Muscle layer of duodenum (tissue), 2 donors: Measurements from ENCODE around the gene PTEN.

Source experiments
- H3K27ac ChIP-seq: one replicate; pipeline ENCODE4 v1.7.0; 2013; ENCODE audit warnings: mild to moderate bottlenecking, low read length
- H3K27me3 ChIP-seq: one replicate; pipeline ENCODE4 v1.7.0; 2013; ENCODE audit warnings: low read depth, mild to moderate bottlenecking, control low read depth, low read length
- H3K36me3 ChIP-seq, 2 donors: one replicate each; pipeline ENCODE4 v1.7.0; 2013; ENCODE audit warnings: low read length in 2 of 2, control low read depth in 1 of 2, mild to moderate bottlenecking in 1 of 2; ENCODE audit not compliant: insufficient read depth in 2 of 2, control insufficient read depth in 1 of 2
- H3K4me1 ChIP-seq, 2 donors: one replicate each; pipeline ENCODE4 v1.7.0; 2013; ENCODE audit warnings: low read length in 2 of 2, mild to moderate bottlenecking in 2 of 2, control low read depth in 1 of 2, moderate library complexity in 1 of 2; ENCODE audit not compliant: insufficient read depth in 2 of 2, control insufficient read depth in 1 of 2
- H3K4me3 ChIP-seq, 2 donors: one replicate each; pipeline ENCODE4 v1.7.0; 2013; ENCODE audit warnings: low read length in 2 of 2, low read depth in 1 of 2, mild to moderate bottlenecking in 1 of 2
- H3K9me3 ChIP-seq, 2 donors: one replicate each; pipeline ENCODE4 v1.7.0; 2013; ENCODE audit warnings: low read length in 2 of 2, control low read depth in 1 of 2, mild to moderate bottlenecking in 1 of 2; ENCODE audit not compliant: control insufficient read depth in 1 of 2
- donor health status: healthy.

The PTEN gene

DNA sequence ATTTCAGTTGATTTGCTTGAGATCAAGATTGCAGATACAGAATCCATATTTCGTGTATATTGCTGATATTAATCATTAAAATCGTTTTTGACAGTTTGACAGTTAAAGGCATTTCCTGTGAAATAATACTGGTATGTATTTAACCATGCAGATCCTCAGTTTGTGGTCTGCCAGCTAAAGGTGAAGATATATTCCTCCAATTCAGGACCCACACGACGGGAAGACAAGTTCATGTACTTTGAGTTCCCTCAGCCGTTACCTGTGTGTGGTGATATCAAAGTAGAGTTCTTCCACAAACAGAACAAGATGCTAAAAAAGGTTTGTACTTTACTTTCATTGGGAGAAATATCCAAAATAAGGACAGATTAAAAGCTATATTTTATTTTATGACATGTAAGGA is 94.3 kb downstream of the PTEN start:
- no peak overlapping the region for H3K27ac ChIP-seq
- no peaks in the 10 kb centered on the region for H3K27me3 ChIP-seq
- no peaks in the 10 kb centered on the region for H3K9me3 ChIP-seq
- peaks cover 18 to 24% of the 10 kb centered on the region in 2 donors for H3K36me3 ChIP-seq
- no peaks in the 10 kb centered on the region for H3K4me1 ChIP-seq
- no peak overlapping the region for H3K4me3 ChIP-seq

DNA sequence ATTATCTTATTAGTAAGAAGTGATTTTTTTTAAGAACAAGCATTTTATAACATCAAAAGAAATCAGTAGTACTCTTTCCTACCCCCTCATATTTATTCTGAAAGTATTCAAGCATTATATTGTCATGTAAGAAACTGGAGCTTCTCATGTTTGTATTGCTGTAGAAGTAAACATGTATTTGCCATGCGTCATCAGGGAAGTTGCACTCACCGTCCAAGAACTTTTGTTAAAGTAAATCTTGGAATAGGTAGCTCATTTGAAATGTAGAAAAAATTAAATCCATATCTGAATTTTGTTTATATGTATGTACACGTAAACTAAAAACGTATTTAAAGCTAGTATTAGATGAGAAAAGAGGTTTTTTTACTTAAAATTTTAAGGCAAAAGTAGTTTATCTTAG is 96.8 kb downstream of the PTEN start:
- Histone ChIP-seq H3K27ac (no peak overlapping the region), H3K4me1 (no peaks in the 10 kb centered on the region), H3K4me3 (no peak overlapping the region), H3K9me3 (no peaks in the 10 kb centered on the region), H3K36me3 (peaks cover 12 to 35% of the 10 kb centered on the region in 2 donors), H3K27me3 (no peaks in the 10 kb centered on the region)

DNA sequence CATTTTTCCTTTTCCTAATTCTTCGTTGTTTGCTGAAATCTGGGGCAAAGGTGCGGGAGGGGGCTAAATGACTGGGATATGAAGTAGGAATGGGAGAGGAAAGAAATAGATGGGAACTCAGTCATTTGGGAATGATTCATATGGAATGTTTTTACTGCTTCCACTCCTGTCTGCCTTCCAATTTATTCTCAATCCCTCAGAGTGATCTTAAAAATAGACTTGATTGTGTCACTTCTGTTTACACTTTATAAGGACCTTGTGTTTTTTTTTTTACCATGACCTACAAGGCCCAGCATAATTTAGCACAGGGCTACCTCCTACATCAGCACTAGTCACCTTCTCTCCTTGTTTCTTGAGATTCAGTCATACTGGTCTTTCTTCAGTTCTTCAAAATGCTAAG is 97.9 kb downstream of the PTEN start:
- Histone ChIP-seq H3K36me3 (peaks cover 12 to 34% of the 10 kb centered on the region in 2 donors), H3K27ac (no peak overlapping the region), H3K4me1 (no peaks in the 10 kb centered on the region), H3K9me3 (no peaks in the 10 kb centered on the region), H3K27me3 (no peaks in the 10 kb centered on the region), H3K4me3 (no peak overlapping the region)

GRCh38 chr10:87966459-87966858 is 103.0 kb downstream of the PTEN start:
- Histone ChIP-seq H3K4me3 (no peak overlapping the region), H3K4me1 (no peaks in the 10 kb centered on the region), H3K36me3 (peaks cover 4 to 23% of the 10 kb centered on the region in 2 donors), H3K9me3 (no peaks in the 10 kb centered on the region), H3K27ac (no peak overlapping the region), H3K27me3 (no peaks in the 10 kb centered on the region)

DNA sequence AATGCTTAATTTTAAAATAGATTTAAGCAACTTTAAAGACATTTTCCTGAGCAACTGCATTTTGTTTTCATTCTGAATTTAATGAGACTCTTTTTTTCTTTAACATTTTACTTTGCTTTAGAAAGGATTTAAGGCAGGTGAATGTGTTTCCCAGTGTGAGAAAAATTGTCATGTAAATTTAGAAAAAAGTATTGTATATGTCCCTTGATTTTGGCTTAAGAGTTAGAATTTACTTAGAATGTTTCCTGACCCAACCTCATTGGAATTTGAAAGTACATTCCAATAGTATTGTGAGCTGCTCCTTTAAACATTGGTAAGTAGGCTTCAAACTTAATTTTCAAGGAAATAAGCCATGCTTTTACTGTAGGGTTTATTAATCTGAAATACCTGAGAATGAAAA is 110.2 kb downstream of the PTEN start:
- no peaks in the 10 kb centered on the region for H3K4me1 ChIP-seq
- no peaks in the 10 kb centered on the region for H3K27me3 ChIP-seq
- H3K27ac ChIP-seq = no peak overlapping the region
- no peaks in the 10 kb centered on the region for H3K9me3 ChIP-seq
- no peak overlapping the region for H3K4me3 ChIP-seq
- no peaks in the 10 kb centered on the region for H3K36me3 ChIP-seq

- Histone ChIP-seq H3K27me3 (no peaks in the 10 kb centered on the region), H3K27ac (no peak overlapping the region), H3K4me1 (no peaks in the 10 kb centered on the region), H3K36me3 (no peaks in the 10 kb centered on the region), H3K9me3 (no peaks in the 10 kb centered on the region), H3K4me3 (no peak overlapping the region)
These were observed 110.7 kb downstream of the PTEN start for GRCh38 chr10:87974130-87974529.

- no peaks in the 10 kb centered on the region for H3K9me3 ChIP-seq
- H3K27me3 ChIP-seq = no peaks in the 10 kb centered on the region
- H3K4me1 ChIP-seq = no peaks in the 10 kb centered on the region
- H3K27ac ChIP-seq = no peak overlapping the region
- H3K4me3 ChIP-seq = no peak overlapping the region
- no peaks in the 10 kb centered on the region for H3K36me3 ChIP-seq
These were observed 111.3 kb downstream of the PTEN start for GRCh38 chr10:87974769-87975168.

GRCh38 chr10:87976101-87976743 is 112.8 kb downstream of the PTEN start:
- H3K4me3 ChIP-seq = no peak overlapping the region
- no peaks in the 10 kb centered on the region for H3K27me3 ChIP-seq
- no peaks in the 10 kb centered on the region for H3K9me3 ChIP-seq
- H3K36me3 ChIP-seq = no peaks in the 10 kb centered on the region
- H3K27ac ChIP-seq = no peak overlapping the region
- H3K4me1 ChIP-seq = no peaks in the 10 kb centered on the region

- Histone ChIP-seq H3K4me3 (no peak overlapping the region), H3K27ac (no peak overlapping the region), H3K27me3 (no peaks in the 10 kb centered on the region), H3K36me3 (no peaks in the 10 kb centered on the region), H3K9me3 (no peaks in the 10 kb centered on the region), H3K4me1 (no peaks in the 10 kb centered on the region)
These were observed 114.7 kb downstream of the PTEN start for GRCh38 chr10:87978166-87978565.

GRCh38 chr10:87979847-87980246 is 116.4 kb downstream of the PTEN start:
- no peaks in the 10 kb centered on the region for H3K27me3 ChIP-seq
- no peaks in the 10 kb centered on the region for H3K36me3 ChIP-seq
- H3K9me3 ChIP-seq = no peaks in the 10 kb centered on the region
- H3K4me3 ChIP-seq = no peak overlapping the region
- H3K4me1 ChIP-seq = no peaks in the 10 kb centered on the region
- no peak overlapping the region for H3K27ac ChIP-seq

- no peaks in the 10 kb centered on the region for H3K27me3 ChIP-seq
- no peaks in the 10 kb centered on the region for H3K9me3 ChIP-seq
- H3K36me3 ChIP-seq = no peaks in the 10 kb centered on the region
- H3K27ac ChIP-seq = no peak overlapping the region
- H3K4me3 ChIP-seq = no peak overlapping the region
- H3K4me1 ChIP-seq = no peaks in the 10 kb centered on the region
These were observed 120.3 kb downstream of the PTEN start for GRCh38 chr10:87983716-87984115.

- Histone ChIP-seq H3K9me3 (no peaks in the 10 kb centered on the region), H3K4me1 (no peaks in the 10 kb centered on the region), H3K36me3 (no peaks in the 10 kb centered on the region), H3K27me3 (no peaks in the 10 kb centered on the region), H3K27ac (no peak overlapping the region), H3K4me3 (no peak overlapping the region)
These were observed 123.8 kb downstream of the PTEN start for GRCh38 chr10:87987206-87987605.
